ENCODE data around the gene KCNQ5.

The KCNQ5 gene

DNA sequence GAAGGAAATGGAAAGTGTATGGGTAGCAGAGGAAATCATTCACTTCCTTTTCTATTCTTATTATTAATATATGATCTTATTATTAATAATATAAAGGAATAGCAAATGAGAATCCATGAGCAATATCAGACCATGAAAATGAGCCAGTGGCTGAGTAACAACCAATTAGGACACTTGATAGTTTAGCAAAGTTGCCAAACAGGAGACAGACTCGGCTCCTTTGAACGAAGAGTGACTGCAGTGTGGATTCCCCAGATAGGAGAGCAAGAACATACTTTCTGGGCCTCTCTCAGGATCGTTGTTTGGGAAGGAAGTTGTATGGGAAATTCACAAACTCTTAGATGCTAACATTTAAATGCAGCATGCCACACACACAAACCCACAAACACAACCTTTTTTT, 381.4 kb downstream of the KCNQ5 start:
- no peak for DNase-seq (ENCODE audit: low read depth)

DNA sequence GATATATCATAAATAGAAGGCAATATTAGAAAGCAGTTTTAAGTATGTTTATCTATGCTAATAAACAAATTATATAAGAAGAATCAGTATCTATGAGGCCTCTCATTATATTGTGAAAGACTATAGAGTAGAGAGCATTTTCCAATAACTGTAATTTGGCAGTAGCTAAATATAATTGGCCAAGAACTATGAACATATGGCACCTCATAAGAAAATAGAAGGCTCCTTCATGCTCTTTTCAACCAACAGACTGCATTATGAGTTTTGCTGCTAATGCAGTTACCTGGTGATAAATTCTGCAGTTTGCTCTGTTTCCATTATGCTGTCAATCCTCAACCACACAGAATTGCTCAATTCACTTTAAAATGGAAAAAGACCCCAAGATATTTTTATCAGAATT, 382.4 kb downstream of the KCNQ5 start:
- DNase-seq (ENCODE audit: low read depth), result no peak

DNA sequence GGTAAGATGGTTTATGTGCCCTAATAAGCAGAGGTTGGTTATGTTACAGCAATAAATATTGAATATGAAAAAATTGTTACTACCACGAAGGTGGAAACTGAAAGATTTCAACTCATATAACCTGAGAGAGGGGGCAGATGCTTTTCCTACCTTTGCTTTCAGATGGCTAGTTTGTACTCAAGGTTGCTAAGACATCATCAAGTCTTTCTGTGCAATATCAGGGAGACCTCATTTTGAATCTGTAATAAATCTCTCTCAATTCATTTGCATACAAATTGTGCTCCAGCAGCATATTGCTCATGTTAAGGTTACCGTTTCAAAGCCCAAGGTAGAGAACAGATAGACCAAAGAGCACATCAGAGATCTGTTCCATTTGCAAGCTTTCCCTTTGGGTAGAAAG, 383.0 kb downstream of the KCNQ5 start:
- no peak for DNase-seq (ENCODE audit: low read depth)

DNA sequence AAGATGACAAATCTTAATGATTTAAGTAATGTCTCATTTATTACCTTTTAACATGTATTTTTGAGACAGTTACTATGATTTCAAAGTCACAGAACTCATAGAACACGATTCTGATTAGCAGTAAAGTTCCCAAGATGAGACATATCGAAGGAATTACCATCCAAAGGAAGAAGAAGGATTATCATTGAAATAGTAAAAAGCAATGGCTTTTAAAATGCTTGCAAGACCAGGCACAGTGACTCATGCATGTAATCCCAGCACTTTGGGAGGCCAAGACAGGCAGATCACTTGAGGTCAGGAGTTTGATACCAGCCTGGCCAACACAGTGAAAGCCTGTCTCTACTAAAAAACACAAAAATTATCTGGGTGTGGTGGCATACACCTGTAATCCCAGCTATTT, 384.3 kb downstream of the KCNQ5 start:
- no peak for DNase-seq (ENCODE audit: low read depth)

DNA sequence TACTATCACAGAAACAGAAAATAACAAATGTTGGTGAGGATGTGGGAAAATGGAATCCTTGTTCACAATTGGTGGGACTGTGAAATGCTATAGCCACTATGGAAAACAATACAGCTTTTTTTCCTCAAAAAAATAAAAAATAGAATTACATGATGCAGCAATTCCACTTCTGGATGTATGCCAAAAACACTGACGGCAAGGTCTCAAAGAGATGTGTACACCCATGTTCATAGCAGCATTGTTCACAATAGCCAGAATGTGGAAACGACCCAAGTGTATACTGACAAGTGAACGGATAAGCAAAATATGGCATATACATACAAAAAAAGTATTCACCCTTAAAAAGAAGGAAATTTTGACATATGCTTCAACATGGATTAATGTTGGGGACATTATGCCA, 390.1 kb downstream of the KCNQ5 start:
- no peak for DNase-seq (ENCODE audit: low read depth)

DNA sequence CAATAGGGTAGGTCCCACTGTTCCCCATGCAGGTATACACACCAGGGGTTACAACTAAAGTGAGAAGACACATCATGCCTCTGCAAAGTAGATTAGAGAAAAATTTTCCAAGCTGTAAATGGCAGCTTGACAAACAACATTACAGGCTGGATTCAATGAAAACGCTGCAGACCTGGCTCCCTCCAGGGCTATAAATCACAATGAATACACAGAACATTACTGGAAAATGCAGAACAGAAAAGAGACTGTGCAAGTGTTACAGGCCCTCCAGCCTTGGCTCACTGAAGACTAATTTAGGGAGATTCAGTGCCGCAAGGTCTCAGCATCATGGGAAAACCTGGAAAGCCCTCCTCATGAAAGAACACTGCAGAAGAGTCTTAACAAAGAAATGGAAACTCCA, 395.6 kb downstream of the KCNQ5 start:
- no peak for DNase-seq (ENCODE audit: low read depth)

DNA sequence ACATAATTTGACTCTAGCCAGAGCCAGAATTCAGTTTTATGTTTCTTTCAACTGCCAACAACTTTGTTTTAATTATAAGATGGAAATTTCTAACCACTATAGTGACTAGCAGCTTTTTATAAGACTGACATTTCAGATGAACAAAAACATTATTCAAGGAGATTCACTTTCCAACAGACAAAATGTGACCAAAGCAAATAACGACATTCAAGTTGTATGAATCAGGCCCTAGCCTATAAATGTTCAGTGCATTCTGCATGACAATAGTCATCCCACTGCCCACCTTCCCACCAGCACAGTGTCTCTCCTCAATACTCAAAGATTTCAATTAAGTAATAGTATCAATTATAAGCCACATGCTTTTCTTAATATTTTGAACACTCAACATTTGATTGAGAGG, 402.7 kb downstream of the KCNQ5 start:
- DNase-seq (ENCODE audit: low read depth), result no peak

DNA sequence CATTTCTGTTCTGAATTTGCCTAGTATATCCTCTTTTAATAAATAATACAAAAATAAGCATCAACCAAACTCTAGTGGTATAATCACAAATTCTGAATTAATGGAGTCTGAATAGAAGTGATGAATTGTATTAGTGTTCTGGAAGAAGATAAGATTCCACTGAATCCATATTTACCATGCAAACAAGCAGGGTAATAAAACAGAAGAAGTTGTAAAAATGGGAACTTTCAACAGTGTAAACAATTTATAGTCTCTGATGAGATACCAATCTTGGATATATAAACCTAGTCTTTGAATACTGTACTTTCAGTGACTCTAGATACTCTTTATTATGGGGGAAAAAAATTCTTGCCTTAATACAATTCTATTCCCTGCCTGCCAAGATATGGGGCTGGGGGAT, 405.8 kb downstream of the KCNQ5 start:
- no peak for DNase-seq (ENCODE audit: low read depth)

DNA sequence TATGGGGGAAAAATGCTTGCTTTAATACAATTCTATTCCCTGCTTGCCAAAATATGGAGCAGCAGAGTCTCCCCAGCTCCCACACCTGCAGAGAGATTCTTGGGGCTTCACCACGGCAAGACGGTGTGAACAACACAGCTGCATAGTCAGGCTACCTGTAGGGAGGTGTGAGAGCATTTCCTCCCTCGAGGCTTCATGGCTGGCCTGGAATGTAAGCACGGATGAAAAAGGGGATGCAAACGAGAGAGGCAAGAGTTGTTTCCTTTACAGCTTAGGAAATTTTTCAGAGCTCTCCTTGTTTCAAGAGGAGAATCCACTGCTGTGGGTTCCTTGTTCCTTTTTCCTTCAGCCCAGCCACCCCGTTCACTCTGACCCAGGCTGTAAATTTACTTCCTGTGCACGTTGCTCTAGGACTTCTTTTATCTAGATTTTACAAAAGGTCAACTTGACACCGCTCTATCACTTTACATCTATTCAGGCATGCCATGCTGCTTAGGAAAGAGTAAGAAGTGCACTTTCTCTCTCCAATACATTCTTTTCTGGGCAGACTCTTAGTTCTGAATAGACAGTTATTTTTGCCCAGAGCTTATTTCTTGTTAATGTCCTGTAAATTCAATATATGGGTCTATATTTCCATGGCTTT, 406.4 kb downstream of the KCNQ5 start:
- DNase-seq (ENCODE audit: low read depth), result no peak

DNA sequence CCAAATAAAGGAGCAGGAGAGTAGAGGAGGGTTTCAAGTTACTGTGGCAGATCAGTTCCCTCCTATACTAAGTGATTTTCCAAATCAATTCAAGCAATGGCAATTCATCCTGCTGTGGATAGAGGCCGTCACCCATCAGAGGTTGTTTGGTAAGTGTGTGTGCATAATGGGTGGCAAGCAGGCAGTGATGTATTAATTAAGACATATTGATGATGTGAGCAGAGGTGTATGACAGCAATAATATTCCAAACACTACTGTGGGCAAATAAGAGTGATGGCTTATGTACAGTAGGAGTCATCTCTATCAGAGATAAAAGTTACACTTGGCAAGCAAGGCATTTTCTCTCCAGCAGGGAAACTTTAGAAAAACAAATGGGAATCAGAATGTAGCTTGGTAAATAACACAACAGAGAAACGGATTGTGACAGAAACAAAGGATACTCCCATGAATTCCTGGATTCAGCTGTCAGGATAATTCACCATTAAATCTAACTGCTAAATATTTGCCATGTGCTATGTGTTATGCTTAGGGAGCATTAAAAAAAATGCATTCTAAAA, 407.1 kb downstream of the KCNQ5 start:
- no peak for DNase-seq (ENCODE audit: low read depth)

DNA sequence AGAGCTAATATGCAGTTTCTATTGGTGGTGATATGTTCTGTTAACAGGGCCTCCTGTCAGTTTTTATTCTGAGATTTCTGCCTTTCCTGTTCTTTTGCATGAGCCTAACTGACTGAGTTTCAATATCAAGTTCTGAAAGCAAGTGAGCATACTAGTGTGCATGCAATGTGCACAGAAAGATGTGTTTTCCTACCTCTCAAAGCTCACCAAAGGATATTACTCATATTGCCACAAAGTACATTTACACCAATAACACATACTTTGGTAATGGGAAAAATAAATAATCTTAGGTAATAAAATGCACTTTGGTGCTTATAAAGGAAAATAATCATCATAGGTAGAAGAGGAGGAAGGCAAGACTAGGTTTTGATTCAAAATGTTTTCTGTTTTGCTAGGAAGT, 408.4 kb downstream of the KCNQ5 start:
- DNase-seq (ENCODE audit: low read depth), result no peak

DNA sequence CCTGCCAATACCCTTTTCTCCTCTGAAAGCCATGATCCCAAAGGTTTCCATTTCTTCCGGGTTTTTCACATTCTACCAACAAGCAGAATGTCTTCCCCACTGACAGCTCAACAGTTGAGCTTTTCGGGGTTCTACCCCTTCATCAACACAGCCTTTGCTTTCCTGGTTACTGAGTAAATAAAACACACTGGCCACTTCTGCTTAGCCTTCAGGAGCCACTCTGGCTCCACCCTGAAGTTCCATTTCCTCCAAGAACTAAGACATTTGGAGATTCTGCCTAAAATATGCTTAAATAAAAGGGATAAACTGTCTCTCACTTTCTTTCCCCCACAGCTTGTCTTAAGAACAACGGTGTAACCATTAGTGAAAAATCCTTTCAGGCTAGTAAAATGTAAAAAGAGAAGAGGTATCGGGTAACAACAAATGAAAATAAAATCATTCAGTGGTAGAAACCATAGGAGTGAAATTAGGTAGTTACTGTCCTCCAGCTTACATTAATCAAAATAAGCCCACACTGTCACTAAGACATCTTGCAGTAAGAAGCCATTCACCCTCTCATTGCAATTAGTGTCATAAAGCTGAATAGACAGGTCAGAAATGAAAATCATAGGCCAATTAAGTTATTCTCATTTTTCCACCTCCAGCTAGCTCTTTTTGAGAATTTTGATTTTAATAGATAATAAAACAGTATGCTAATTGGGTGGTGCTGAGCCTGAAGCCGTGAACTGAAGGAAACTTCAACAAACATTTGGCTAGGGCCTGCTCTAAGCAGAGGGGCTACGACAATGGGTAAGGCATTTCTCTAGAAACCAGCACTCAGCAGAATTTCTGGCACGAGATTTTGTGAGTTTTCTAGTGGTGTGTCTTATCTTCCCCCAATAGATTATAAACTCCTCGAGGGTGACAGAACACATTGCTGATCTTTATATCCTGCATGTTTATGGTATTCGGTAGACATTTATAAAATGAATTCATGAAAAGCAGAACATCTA, 409.2 kb downstream of the KCNQ5 start:
- no peak for DNase-seq (ENCODE audit: low read depth)

DNA sequence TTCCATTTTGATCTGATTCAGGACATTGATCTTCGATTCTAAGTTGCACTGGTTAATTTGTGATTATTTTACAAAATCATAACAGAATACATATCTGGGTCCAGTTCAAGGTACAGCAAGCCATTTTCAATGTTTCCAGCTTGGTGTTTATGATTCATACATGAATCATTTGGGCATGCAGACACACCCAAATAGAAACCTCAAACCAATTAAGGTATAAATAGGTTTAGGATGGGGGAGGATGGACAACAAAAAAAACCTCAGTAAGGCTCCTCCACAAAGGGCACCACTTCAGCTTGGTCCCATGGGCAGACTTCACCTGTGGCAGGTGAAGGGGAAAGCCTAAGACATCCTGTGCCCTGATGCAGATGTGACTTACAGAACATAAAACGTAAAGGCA, 410.7 kb downstream of the KCNQ5 start:
- DNase-seq (ENCODE audit: low read depth), result peak; percentile 10

DNA sequence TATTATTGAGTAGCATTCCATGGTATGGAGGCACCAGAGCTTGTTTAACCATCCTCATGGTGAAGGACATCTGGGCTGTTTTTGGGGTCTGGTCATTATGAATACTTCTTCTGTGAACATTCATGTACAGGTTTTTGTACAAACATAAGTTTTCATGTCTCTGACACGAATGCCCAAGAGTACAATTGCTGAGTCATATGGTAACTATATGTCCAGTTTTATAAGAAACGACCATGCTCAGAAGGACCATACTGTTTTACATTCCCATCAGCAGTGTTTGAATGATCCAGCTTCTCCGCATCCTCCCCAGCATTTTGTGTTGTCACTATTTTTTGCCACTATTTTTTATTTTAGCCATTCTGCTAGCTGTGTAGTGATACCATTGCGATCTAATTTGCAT, 414.8 kb downstream of the KCNQ5 start:
- no peak for DNase-seq (ENCODE audit: low read depth)

DNA sequence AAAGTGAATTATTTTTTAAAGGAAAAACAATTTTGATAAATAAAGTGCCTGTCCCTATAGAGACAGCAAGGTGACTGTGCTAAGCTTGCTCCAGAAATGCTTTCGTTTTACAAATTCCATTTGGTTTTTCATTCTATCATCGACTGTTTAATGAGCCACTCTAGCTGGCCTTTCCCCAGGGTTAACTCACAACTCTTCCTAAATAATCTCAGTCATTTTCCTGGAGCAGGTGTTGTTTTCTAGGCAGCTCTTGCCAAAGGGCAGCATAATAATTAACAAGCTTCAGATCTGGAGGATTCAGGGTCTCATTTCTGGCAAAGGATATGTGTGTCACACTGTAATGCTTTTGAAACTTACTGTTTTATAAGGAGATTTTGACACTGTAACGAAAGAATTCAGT, 419.2 kb downstream of the KCNQ5 start:
- DNase-seq (ENCODE audit: low read depth), result no peak

DNA sequence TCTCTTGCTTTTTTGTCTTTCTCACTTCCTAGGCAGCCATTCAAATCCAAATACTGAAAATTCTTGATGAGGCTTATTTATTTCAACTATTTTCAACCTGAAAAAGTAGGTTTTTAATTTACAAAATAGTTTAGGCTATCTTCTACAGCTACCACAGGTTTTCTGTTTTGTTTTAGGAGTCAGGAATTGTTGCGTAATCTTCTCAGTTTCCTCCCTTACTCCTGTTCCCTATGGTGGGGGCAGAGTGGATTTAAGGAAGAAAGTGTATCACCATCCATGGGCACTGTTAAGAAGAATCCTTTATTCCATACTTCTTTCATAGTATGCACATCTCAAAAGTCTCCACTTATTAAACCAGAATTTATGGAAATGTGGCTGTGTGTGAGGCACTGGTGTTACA, 421.0 kb downstream of the KCNQ5 start:
- no peak for DNase-seq (ENCODE audit: low read depth)

DNA sequence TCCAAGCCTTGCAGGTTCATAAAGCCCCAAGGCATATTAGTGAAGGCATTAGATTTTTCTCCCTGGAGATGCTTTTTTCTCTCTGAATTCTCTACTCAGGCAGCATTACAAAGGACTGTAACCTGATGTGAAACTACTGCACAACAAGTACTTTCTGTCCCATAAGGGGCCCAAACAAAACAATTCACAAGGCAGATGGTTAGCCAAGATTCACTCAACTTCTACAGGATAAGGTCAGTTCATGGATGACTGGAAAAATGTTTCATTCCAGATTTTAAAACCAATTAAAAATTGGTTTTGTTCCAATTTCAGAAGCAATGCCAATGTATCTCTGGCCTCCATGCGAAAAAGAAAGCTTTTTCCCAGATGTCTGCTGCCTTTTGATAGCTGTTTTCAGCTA, 421.6 kb downstream of the KCNQ5 start:
- no peak for DNase-seq (ENCODE audit: low read depth)

DNA sequence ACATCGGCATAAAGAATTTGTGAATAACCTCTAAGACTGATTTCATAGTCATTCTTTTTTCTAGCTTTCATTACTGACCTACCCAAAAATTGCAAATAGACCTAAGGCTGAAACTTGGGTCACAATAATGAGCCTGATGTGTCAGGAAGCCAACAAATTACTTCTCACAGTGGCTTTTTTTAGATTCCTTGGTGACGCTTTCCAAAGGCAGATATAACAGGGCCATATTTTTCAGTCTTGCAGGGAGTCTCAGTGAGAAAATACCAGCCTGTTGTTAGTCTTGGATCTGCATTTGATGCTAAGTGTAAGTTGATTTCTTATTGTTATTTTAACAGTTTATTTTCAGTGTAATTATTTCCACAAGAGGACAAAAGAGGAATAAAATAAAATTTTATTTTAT, 423.7 kb downstream of the KCNQ5 start:
- DNase-seq (ENCODE audit: low read depth), result no peak

DNA sequence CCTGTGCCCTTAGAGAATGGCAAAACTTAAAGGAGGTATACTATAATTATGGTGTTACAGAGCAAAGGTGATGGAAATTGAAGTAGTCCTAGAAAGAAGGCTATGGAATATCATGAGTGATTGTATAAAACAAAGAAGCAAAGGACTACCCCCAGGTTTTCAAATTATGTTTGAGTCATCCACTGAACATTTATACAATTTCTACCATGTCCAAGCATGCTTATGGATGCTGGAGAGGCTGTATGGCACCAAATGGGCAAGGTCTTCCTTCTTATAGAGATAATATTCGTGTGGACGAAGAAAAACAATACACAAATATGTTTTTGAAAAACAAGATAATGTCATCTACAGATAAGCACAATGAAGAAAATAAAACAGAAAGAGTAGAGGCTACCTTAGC, 425.9 kb downstream of the KCNQ5 start:
- DNase-seq (ENCODE audit: low read depth), result no peak

DNA sequence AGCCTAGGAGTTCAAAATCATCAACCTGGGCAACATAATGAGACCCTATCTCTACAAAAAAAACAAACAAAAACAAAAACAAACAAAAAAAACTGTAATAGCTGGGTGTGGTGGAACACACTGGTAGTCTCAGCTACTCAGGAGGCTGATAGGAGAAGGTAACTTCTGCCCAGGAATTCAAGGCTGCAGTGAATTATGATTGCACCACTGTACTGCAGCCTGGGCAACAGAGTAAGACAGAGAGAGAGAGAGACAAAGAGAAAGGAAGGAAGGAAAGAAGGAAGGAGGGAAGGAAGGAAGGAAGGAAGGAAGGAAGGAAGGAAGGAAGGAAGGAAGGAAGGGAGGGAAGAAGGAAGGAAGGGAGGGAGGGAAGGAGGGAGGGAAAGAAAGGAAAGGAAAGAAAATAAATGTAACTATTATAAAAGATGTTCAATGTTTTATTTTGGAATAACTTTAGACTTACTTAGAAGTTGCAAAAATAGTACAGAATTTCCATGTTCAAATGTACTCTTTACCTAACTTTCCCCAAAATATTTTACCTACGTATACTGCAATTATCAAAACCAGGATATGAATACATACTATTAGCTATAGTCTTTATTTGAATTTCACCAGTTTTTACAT, 428.2 kb downstream of the KCNQ5 start:
- no peak for DNase-seq (ENCODE audit: low read depth)

DNA sequence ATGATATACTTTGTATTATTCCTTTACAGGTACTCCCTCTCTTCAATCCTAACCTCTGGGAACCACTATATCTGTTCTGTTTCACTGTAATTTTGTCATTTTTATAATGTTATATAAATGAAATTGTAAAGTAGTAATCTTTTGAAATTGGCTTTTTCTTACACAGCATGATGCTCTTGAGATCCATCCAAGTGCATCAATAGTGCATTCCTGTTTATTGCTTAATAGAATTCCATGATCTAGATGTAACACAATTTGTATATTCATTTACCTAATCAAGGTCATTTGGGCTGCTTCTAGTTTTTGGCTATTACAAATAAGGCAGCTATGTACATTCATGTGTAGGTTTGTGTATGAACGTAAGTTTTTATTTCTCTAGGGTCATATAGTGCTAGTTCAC, 428.8 kb downstream of the KCNQ5 start:
- DNase-seq (ENCODE audit: low read depth), result no peak

DNA sequence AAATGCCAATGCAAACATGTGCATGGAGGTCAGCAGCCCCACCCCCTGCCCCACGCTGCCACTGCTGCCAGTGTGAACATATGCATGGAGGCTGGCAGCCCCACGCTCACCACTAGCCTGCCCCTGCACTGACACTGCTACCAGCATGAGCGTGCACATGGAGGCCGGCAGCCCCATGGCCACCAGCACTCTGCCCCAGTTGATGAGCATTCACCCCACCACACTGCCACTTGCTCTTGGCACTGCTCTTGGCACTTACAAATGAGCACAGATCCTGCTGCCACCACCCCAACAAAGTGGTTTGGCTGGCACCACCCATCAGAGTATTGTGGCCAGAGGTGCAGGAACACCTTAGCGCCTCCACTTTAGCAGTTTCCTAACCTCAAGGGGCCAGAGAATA, 429.3 kb downstream of the KCNQ5 start:
- DNase-seq (ENCODE audit: low read depth), result no peak

DNA sequence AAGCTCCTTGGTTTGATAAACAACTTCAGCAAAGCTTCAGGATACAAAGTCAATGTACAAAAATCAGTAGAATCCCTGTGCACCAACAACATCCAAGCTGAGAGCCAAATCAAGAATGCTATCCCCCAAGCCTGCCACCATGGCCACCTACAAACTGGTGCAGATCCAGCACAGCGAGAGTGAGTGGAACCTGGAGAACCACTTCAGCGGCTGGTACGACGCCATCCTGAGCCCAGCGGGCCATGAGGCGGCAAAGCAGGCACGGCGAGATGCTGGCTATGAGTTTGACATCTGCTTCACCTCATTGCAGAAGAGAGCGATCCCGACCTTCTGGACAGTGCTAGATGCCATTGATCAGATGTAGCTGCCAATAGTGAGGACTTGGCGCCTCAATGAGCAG, 433.1 kb downstream of the KCNQ5 start:
- DNase-seq (ENCODE audit: low read depth), result no peak
